GM19193 (cell line): ENCODE data around the gene LRRC47.

ENCODE experiments used
- POLR2A ChIP-seq: IDR thresholded peaks from 4 replicates; pipeline ENCODE4 v1.6.1; 2011; ENCODE audit not compliant: insufficient read depth, insufficient read length; ENCODE audit errors: extremely low read depth

The LRRC47 gene

DNA sequence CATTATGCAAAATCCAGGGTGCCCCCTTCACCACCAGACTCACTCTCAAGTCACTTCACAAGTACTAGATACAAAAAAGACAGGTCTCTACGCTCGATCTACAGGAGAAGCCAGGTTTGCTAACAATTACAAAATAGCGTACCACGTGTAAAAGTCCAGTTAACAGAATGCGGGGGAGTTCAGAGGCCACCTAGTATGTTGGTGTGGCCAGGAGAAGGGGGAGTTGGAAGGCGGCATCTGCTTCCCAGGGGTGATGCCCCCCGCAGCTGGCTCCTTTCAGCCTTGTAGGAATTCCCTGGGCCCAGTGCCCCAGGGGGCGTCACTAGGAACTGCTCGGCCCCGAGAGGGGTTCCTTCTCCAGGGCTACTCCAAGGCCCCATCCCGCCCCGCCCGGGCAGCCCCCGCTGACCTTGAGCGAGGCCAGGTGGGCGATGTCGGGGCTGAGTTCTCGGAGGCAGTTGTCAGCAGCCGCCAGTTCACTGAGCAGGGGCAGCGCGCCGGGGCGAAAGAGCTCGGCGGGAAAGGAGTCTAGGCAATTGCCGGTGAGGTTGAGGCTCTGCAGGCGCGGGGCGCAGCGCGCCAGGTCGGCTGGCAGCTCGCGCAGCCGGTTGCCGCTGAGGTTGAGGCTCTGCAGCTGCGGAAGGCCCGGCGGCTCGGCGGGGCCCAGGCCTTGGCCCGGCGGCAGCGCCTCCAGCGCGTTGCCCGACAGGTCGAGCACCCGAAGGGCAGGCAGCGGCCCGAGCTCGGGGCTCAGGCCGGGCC lies 664 bp downstream of the LRRC47 start:
- no peak for TF ChIP-seq POLR2A

DNA sequence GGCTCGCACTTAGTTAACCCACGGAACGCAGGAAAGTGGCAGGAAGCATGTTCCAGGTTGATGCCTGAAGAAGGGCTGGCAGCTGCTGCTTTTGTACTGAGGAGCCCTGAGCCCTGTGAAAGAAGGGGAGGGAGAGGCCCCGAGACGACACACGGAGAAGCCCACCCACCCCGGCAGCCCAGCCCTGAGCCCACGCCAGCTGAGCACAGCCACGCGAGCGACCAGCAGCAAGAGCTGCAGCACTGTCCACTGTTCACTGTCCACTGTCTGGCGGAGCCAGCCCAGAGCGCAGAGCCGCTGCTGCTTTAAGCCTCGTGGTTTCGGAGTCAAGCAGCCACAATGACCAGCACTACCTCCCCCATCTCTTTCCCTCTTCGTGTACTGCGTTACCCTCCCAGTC lies 5.3 kb downstream of the LRRC47 start:
- no peak for TF ChIP-seq POLR2A

DNA sequence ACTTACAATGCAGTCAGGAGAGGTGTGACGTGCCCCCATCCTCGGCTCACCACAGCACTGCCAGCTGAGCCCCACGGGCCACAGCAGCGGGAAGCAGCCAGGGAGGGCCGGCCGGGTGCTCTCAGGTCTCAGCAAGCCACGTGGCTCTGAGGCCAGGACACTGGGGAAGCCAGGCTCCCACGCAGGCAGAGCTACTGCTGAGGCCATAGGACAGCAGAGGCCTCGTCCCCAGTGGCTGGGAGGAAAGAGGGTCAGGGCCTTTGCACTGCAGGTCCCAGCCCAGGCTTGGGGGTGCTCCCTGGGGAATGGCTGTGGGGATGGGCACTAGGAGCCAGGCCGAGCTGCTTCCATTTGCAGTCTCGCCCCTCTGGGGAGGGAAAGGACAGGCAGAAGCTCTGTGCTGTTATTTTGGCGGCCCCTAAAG lies 5.8 kb downstream of the LRRC47 start:
- TF ChIP-seq POLR2A, result no peak

DNA sequence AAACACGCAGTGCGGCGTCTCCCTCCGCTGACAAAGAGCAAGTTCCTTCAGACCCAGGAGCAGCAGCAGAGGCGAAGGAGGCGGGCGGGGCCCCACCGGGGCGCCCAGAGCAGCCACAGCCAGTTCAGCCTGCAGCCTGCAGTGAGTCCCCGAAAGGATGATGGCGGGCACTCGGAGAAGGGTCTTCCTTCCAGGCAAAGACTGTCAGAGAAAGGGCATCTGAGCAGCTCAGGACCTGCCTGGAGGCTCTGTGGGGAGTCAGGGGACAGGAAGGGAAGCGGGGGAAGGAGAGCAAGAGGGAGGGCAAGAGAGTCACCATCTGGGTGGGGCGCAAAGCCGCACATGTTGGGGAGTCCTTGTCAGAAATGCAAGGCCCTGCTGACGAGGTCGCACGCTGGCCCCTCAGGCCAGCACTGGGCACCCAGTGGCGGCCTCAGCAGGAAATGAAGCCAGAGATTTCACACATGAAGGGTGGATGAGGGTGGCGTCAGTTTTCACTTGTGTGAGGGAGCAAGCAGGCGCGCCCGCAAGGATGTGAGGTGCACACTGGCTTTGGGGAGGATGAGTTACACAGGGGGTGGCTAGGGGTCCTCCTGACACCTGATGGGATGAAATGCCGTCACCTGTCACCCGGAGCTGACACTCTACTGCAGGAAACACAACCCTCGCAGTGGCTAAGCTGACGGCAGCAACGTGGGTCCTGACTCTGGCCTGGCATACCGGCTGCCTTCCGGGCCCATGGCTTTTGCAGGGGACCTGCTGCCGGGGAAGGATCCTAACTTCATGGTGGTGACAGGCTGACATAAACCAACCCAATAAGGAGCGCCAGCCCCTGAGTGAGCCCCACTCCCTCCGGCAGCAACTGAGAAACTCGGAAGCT lies 6.6 kb downstream of the LRRC47 start:
- no peak for TF ChIP-seq POLR2A

DNA sequence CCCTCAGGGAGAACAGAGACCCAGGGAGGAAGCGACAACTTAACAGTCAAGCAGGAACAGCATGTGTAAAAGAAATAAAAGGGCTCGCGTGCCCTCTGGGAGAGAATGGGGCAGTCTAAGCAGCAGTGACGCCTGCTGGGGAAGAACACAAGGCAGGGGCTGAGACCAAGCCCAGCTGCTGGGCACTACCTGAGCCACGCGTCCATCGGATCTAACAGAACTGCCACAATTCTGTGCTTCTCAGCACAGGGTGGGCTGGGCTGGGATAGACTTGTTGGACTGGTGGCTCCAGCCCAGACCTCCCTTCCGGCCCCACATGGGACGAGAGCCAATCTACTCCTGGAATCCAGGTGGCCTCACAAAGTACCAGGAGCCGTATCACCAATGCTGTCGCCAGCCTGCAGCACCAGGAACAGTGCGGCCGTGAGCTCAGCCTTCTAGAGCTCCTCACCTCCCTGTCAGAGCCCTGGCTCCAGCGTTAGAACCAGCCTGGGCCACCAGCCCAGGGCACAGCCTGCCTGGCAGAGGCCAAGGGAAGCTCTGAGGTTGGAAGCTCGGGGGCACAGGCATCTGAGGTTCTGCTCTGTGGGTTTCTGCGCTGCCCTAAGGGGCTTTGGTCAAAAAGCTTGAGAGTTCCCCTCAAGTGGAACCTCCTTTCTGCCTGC lies 7.4 kb downstream of the LRRC47 start:
- no peak for TF ChIP-seq POLR2A

DNA sequence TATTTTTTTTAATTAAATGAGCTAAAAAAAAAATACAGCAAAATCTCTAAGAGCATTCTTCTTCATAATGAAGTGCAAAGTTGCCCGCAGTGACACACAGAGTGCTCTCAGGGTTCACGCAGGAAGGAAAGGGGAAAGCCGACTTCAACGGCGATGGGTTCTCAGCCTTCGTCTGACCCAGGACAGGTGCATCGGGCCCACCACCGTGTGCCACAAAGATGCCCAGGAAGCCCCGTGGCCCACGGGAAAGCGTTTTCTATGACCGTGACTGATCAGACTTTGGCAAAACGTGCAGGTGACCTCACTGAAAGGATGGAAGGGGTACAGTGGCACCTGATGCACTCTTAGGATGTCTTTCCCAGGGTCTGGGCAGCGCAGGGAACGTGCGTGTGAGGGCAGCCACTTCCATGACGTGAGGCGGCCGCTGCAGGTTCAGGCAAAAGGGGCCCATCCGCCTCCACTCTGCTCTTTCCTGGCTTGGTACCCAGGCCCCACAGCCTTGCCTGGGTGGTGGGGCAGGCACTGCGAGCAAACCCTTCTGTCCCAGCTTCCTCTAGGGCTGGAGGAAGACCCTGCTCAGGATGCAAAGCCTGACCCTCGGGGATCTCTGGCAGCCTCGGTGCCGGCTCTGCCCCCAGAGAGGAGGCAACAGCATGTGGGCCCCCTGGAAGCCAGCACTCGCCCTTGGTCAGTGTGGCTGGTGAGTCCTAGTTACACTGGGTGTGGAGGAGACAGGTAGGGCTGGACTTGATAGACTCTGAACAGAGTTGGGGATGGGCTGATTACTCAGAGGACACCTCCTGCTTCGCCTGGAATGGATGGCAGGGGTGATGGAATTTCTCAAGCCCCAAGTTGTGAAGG lies 8.3 kb downstream of the LRRC47 start:
- no peak for TF ChIP-seq POLR2A

DNA sequence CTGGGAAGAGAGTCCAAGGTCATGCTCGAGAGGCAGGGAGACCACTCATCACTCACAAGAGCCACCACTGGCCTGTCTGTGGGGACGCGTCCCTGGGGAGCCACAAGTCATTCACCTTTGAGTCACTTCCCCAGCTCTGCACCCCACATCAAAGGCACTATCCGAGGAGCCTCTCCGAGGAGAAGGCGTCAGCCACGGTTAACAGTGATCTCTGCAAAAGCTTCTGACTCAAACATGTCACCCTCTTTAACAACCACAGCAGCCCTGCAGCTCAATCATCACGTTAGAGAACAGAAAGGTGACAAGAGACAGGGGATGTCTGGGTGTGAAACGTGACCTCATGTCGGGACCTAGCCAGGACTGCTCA lies 9.0 kb downstream of the LRRC47 start:
- TF ChIP-seq POLR2A, result no peak

DNA sequence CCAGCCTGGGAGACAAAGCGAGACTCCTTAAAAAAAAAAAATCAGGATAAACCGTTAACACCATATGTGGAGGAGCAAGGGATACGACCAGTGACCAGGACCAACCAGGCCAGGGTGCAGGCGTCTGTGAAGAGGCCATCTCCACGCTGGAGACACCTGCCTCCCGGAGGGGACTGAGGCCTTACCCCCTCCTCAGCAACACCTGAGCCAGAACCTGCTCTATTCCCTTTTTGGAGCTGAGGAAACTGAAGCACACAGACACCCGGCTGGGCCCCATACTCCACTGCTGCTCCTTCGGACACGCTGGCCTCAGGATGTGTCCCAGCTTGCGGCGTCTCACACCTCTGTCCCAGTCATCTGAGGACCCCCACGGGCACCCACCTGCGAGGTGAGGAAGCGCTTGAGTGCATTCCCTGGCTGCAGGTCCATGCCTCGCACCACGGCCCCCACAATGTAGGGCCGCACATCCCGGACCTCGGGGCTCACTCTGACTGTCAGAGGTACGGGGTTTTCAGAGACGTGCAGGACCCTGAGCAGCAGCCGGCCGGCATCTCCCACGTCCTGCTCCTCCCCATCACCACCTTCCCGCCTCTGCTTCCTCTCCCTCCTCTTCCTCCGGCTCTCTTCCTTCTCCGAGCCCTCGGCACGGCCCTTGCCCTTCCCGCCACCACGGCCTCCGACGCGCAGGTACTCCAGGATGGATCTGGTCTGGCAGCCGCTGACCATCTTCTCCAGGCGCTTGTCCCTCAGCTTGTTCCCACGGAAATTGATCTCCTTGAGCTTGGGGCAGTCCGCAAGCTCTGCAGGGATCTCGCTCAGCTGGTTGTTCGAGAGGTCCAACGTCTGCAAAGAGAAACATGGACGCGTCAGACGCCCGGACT lies 9.6 kb downstream of the LRRC47 start:
- no peak for TF ChIP-seq POLR2A

DNA sequence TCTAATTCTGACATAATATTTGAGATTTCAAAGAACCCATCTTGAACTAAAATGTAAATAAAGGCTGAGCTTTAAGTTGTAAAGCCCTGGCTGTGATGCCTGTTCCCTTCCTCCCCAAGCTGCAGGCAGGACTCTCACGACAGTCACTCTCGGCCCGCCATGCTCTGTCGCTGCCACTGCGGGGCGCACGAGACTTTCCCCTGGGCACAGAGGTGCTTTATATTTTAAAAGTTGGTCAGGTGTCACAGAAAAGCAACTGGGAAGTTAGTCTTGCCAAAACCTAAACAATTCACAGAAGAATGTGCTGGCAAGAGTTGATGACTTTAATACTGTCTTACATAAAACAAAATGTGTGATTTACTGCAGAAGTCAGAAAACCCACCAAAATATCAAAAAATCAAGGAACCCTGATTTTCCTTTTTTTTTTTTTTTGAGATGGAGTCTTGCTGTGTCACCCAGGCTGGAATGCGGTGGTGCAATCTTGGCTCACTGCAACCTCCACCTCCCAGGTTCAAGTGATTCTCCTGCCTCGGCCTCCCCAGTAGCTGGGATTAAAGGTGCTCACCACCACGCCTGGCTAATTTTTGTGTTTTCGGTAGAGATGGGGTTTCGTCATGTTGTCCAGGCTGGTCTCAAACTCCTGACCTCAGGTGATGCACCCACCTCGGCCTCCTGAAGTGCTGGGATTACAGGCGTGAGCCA lies 10.7 kb downstream of the LRRC47 start:
- TF ChIP-seq POLR2A, result no peak

DNA sequence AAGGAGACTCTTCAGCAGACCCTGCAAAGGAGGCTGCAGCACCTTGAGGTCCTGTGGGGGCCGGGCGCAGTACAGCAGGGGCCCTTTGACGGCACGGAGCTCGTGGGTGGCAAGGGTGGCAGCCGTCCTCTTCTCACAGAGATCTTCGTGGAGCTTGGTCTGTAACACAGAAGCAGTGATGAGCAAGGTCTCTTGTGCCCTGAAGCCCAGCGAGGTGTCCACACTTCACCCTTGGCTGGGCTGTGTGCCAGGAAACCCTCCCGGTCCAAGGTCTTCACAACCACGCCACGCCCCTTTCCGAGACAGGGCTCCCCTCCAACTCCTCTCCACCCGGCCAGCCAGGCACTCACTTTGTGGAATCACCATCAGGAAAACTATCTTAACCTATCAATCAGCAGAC lies 11.3 kb downstream of the LRRC47 start:
- TF ChIP-seq POLR2A, result no peak

DNA sequence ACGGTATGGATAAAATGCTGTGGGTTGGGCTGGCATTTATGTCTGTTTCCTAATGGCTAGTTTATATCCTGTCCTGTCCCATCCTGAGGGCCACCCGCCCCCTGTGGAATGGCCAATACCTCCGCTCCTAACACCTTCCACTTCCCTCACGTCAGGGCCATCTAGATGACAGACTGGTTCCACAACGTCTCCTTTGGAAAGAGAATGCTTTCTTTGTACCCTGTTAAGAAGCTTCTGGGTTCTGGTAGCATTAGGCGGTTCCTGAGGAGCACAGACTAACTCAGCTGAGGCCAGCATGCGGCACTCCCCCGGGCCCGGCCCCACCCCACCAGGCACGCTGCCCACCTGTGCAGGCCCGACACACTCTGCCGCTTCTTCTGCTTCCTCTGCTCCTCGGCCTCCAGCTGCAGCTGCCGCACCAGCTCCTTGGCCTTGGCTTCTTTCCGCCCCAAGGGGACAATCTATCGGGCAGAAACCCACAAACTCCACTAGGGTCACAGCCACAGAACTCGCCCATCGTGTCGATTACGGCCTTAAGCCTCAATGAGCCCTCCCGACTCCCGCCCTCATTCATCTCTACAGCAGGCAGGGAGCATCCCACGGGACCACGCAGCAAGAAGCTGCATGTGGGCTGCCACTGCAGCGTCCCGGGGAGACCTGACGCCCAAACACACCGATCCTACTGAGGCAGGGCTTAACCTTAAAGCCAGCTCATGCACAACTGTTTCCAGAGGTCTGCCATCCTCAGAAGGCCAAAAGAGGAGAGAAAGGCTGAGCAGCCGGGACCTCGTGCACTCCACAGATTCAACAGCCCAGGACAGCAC lies 12.4 kb downstream of the LRRC47 start:
- no peak for TF ChIP-seq POLR2A

DNA sequence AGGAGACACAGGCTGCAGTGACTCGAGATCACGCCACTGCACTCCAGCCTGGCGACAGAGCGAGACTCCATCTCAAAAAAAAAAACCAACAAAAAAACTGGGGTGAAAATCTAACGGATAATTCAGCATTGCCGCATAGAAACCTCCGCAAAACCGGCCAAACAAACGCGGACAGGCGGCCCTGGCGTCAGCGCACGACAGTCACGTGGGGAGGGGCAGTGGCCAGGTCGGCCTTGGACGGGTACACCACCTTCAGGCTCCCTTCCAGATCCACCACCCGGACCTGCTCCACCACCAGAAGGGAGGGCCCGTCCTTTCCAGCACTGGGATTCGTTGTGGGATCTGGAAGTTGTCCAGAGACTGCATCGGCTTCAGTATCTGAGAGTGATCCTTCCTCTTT lies 15.4 kb downstream of the LRRC47 start:
- no peak for TF ChIP-seq POLR2A
